Esophagus muscularis mucosa (tissue), 4 donors: ENCODE data around the gene C16orf95. TPM values are rescaled to one million over a fixed set of nuclear protein-coding genes. Genes with fewer than 3 reads are reported as not detected.

ENCODE experiments used
- DNase-seq: peaks from one replicate; pipeline ENCODE4 v3.0.0-alpha.2; 2017; ENCODE audit errors: extremely low spot score
- H3K27ac ChIP-seq, 4 donors: fragments of 200-600 bp; sonication (generic); replicated peaks in 1 of 4; 1 replicate in 3 of 4; 2 replicates in 1 of 4; pipeline ENCODE4 v1.5.1; 2016 to 2019; ENCODE audit warnings: mild to moderate bottlenecking in 1 of 4
- H3K27me3 ChIP-seq, 4 donors: fragments of 200-600 bp; sonication (generic); one replicate each; pipeline versions ENCODE4 v1.5.1 to v1.6.0; 2016 to 2019
- H3K36me3 ChIP-seq, 4 donors: fragments of 200-600 bp; sonication (generic); one replicate each; pipeline ENCODE4 v1.5.1; 2016 to 2019
- H3K4me1 ChIP-seq, 4 donors: fragments of 200-600 bp; sonication (generic); one replicate each; pipeline ENCODE4 v1.5.1; 2016 to 2019
- H3K4me3 ChIP-seq, 4 donors: fragments of 200-600 bp; sonication (generic); 1 replicate in 2 of 4; 2 replicates in 2 of 4; pipeline ENCODE4 v1.5.1; 2016 to 2019; ENCODE audit warnings: mild to moderate bottlenecking in 4 of 4, moderate library complexity in 1 of 4
- H3K9me3 ChIP-seq, 4 donors: fragments of 200-600 bp; sonication (generic); 1 replicate in 3 of 4; 2 replicates in 1 of 4; pipeline ENCODE4 v1.5.1; 2016 to 2019
- CTCF ChIP-seq, 3 experiments: fragments of 200-600 bp in 2 of 3; fragments of 450-650 bp in 1 of 3; sonication (generic) in 2 of 3; IDR thresholded peaks; one replicate each; pipeline ENCODE4 v1.5.1; 2017 to 2019; ENCODE audit warnings: antibody characterized with exemption in 3 of 3, mild to moderate bottlenecking in 2 of 3, moderate library complexity in 1 of 3
- EP300 ChIP-seq: sonication (generic); formaldehyde crosslinking; IDR thresholded peaks from one replicate; pipeline ENCODE4 v1.6.1; 2017; ENCODE audit warnings: antibody characterized with exemption
- POLR2A ChIP-seq: fragments of 450-650 bp; IDR thresholded peaks from one replicate; pipeline ENCODE4 v1.6.1; 2017; ENCODE audit warnings: antibody characterized with exemption, moderate library complexity, mild to moderate bottlenecking, low read depth
- POLR2AphosphoS5 ChIP-seq, 2 donors: sonication (generic); formaldehyde crosslinking; IDR thresholded peaks; one replicate each; pipeline ENCODE4 v1.6.1; 2017; ENCODE audit warnings: antibody characterized with exemption in 2 of 2
- WGBS: methylation state at CpG from one replicate; pipeline ENCODE4 v1.1.5; 2018; 5-methylcytosine and 5-hydroxymethylcytosine counted together
- intact Hi-C: fragments of 100-400 bp; cut with DNase I; formaldehyde crosslinking; loops from one replicate; pipeline ENCODE4 v1.15.1; 2023
- total RNA-seq, 4 donors: library from RNA; depleted of rRNA; stranded (reverse); fragments of >200 nt; gene quantifications; one replicate each; pipeline versions ENCODE4 v1.1.0 to v1.2.1, GENCODE V29; 2016

C16orf95 gene
- total RNA-seq, 4 donors from 2014 or later: 0.50 to 3.2 (median 1.8) TPM

- Histone ChIP-seq H3K4me1 (no peaks in the 10 kb centered on the region), H3K36me3 (no peaks in the 10 kb centered on the region), H3K27ac (no peak overlapping the region), H3K27me3 (no peaks in the 10 kb centered on the region), H3K9me3 (peaks cover 0 to 6% (median 3%) of the 10 kb centered on the region in 4 donors), H3K4me3 (no peak overlapping the region)
- no peak for DNase-seq
- 63% methylated on average over 3 of the region's 3 CpGs for WGBS
- TF ChIP-seq POLR2A (no peak), EP300 (no peak), CTCF (IDR thresholded peaks at IDR 0.05) (no peak)
- intact Hi-C loops: no loop called here
Measured at GRCh38 chr16:87306516-87306915, 10.7 kb downstream of the C16orf95 start.

DNA sequence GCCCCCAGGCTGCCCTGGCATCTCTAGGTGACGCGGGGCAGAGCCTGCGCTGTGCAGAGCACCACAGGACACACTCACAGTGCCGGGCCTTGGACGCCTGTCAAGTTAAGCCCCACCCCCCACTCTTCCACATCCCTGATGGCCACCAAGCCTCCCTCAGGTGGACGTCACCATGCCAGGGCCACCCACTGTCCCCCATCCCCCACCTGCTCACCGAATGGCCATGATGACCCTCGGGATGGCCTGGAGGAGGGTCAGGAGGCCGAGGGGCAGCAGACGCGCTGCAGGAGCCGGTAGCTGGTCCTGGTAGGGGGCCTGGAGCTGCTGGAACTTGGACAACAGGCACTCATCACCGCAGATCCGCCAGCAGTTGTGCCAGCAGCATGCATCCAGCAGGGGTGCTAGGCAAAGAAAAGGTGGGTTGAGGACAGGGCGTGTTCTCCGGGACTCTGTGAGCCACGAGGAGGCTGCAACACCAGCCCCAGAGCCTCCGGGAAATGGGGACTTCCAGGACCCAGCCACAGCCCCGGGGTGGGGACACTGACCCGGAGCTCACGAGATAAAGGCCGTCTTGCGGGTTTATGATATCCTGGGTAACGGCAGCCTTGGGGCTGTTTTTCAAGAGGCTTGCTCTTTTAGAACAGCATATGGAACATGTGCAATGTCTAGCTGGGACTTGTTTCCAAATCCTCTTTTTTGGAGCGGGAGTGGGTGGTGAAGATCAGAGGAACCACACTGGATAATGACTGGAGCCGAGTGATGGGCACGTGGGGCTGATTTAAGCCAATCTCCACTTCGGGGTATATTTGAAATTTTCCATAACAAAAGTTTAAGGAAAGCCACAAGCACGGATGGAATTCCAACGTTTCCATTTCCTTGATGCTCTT, 11.4 kb downstream of the C16orf95 start:
- no peak for TF ChIP-seq EP300
- TF ChIP-seq POLR2AphosphoS5 (IDR thresholded peaks at IDR 0.05): no peak
- no peak for TF ChIP-seq CTCF (IDR thresholded peaks at IDR 0.05)
- TF ChIP-seq POLR2A: no peak
- intact Hi-C loops: no loop called here
- Histone ChIP-seq H3K9me3 (peaks cover 0 to 6% (median 3%) of the 10 kb centered on the region in 4 donors), H3K36me3 (no peaks in the 10 kb centered on the region), H3K4me1 (no peaks in the 10 kb centered on the region), H3K4me3 (no peak overlapping the region), H3K27me3 (no peaks in the 10 kb centered on the region), H3K27ac (no peak overlapping the region)
- DNase-seq: no peak
- WGBS: 51% methylated on average over 15 of the region's 30 CpGs

GRCh38 chr16:87304951-87305350, 12.2 kb downstream of the C16orf95 start:
- H3K4me1 ChIP-seq: no peaks in the 10 kb centered on the region
- H3K27ac ChIP-seq: no peak overlapping the region
- no peak for TF ChIP-seq EP300
- TF ChIP-seq CTCF (IDR thresholded peaks at IDR 0.05): no peak
- no peak for TF ChIP-seq POLR2A
- no peak for TF ChIP-seq POLR2AphosphoS5 (IDR thresholded peaks at IDR 0.05)
- H3K4me3 ChIP-seq: no peak overlapping the region
- peaks cover 0 to 6% (median 3%) of the 10 kb centered on the region in 4 donors for H3K9me3 ChIP-seq
- no peaks in the 10 kb centered on the region for H3K36me3 ChIP-seq
- WGBS: 64% methylated on average over 10 of the region's 10 CpGs
- no peak for DNase-seq
- intact Hi-C loops: no loop called here
- no peaks in the 10 kb centered on the region for H3K27me3 ChIP-seq

DNA sequence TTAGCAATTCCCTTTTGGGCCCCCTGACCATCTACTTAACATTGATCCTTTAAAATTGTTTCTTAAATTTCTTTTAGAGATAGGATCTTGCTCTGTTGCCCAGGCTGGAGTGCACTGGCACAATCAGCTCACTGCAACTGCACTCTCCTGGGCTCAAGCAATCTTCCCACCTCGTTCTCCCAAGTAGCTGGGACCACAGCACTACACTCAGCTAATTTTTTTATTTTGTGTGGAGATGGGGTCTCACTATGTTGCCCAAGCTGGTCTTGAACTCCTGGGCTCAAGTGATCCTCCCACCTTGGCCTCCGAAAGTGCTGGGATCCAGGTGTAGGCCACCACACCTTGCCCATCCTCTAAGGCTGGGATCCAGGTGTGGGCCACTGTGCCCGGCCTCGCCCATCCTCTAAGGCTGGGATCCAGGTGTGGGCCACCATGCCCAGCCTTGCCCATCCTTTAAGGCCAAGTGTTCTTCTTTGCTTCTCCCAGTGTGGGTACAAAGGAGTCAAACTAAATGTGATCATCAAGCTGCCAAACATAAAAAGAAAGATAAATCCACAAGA, 13.2 kb downstream of the C16orf95 start:
- intact Hi-C loops: no loop called here
- Histone ChIP-seq H3K27me3 (no peaks in the 10 kb centered on the region), H3K36me3 (no peaks in the 10 kb centered on the region), H3K9me3 (peaks cover 0 to 6% (median 3%) of the 10 kb centered on the region in 4 donors), H3K27ac (no peak overlapping the region), H3K4me1 (no peaks in the 10 kb centered on the region), H3K4me3 (no peak overlapping the region)
- 96% methylated on average over 4 of the region's 4 CpGs for WGBS
- no peak for DNase-seq
- no peak for TF ChIP-seq POLR2A
- TF ChIP-seq POLR2AphosphoS5 (IDR thresholded peaks at IDR 0.05): no peak
- no peak for TF ChIP-seq CTCF (IDR thresholded peaks at IDR 0.05)
- no peak for TF ChIP-seq EP300
